Measurements from ENCODE around the gene PPP6C.
A peak's percentile ranks its signal among the peaks of the same experiment; 100 is the strongest.
"Not testable (repeated sequence)": the region's sequence is repeated elsewhere in the genome, so short reads cannot be mapped to it uniquely, and the experiment has no call there.

The PPP6C gene

GRCh38 chr9:125189361-125190289 lies at the start of gene PPP6C:
Gene PPP6C (minus strand): TSS chr9:125189803. CDS start chr9:125189718, 85 bp downstream.
- DNase-seq: peak; percentile 85

DNA sequence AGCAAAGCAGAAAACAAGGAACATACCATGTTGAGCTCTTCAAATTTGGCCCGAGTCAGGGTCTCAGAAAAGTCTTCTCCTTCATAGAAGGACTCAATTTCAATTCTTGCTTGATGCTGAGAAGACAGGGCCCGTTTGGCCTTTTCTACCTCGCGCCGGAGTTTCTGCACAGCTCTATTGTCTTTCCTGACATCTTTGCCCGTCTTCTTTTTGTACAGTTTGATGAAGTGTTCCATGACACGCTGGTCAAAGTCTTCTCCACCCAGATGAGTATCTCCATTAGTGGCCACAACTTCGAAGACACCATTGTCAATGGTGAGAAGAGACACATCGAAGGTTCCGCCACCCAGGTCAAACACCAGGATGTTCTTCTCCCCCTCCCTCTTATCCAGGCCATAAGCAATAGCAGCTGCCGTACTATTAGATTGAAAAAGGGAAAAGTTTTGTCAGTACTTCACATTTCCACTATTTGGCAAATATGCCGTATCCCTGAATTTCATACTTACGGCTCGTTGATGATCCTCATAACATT lies 49.4 kb upstream of the PPP6C start:
- no peak for DNase-seq

GRCh38 chr9:125238127-125238914 lies 48.7 kb upstream of the PPP6C start:
- DNase-seq: no peak

DNA sequence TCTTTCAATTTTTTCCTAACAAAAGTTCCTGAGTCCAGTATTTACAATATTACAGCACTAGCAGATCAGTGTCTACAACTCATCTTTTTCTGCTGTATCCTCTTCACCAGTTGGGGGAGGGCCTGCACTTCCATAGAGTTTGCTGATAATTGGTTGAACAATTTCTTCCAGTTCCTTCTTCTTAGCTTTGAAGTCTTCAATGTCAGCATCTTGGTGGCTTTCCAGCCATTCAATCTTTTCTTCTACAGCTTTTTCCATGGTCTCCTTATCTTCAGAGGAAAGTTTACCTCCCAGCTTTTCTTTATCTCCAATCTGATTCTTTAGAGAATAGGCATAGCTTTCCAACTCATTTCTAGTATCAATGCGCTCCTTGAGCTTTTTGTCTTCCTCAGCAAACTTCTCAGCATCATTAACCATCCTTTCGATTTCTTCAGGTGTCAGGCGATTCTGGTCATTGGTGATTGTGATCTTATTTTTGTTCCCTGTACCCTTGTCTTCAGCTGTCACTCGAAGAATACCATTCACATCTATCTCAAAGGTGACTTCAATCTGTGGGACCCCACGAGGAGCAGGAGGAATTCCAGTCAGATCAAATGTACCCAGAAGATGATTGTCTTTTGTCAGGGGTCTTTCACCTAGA lies 47.0 kb upstream of the PPP6C start:
- DNase-seq: not testable (repeated sequence)

DNA sequence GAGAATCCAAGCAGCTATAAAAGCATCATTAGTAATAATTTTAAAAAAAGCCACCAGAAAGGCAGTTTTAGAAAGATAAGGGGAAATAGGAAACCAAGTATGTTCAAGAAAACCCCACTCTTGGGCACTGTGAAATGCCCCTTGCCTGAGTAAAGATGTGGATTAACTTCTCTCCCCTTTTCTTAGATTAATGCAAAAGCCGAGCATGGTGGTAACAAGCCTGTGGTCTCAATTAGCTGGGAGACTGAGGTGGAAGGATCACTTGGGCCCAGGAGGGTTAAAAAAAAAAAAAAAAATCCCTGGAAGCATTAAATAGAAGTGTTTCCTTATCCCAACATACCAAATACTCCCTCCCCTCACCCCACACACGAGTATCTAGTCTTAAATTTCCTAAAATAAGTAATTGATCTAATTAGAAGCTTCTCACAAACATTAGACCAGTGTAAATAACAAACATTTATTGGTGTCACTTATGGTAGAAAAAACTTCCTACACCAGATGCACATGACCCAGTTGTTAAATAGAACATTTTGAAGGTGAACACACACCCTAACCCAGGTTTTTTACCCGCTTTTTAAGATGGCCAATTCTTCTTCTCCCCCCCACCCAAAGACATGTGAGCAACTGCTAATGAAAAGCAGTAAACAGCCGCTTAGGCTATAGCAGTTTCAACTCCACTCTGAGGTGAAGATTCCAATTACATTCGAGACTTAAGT lies 46.4 kb upstream of the PPP6C start:
- no peak for DNase-seq

DNA sequence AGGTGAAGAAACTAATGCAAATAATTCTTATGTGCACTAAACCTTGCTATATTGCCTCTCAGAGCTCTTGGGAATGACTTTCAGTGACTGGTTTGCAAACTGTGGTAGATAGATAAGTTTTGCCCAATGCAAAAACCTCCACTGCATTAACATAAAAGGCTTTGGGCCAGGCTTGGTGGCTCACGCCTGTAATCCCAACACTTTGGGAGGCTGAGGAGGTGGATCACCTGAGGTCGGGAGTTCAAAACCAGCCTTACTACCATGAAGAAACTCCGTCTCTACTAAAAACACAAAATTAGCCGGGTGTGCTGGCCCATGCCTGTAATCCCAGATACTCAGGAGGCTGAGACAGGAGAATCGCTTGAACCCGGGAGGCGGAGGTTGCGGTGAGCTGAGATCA lies 44.5 kb upstream of the PPP6C start:
- DNase-seq: not testable (repeated sequence)

GRCh38 chr9:125233678-125234077 lies 44.1 kb upstream of the PPP6C start:
- DNase-seq: no peak

GRCh38 chr9:125227761-125228160 lies 38.2 kb upstream of the PPP6C start:
- no peak for DNase-seq

- DNase-seq: not testable (repeated sequence)
Observed at GRCh38 chr9:125224858-125225257, 35.3 kb upstream of the PPP6C start.

DNA sequence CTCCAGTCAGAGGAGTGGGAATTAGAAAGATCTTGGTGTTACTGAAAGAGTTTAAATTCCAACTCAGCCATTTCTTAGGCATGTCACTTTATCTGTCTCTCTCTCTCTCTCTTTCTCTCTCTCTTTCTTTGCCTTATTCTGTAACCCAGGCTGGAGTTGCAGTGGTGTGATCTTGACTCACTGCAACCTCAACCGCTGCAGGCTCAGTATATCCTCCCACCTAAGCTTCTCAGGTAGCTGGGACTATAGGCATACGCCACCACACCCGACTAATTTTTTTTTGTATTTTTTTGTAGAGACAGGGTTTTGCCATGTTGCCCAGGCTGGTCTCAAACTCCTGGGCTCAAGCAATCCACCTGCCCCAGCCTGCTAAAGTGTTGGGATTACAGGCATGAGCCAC lies 29.0 kb upstream of the PPP6C start:
- DNase-seq: no peak

DNA sequence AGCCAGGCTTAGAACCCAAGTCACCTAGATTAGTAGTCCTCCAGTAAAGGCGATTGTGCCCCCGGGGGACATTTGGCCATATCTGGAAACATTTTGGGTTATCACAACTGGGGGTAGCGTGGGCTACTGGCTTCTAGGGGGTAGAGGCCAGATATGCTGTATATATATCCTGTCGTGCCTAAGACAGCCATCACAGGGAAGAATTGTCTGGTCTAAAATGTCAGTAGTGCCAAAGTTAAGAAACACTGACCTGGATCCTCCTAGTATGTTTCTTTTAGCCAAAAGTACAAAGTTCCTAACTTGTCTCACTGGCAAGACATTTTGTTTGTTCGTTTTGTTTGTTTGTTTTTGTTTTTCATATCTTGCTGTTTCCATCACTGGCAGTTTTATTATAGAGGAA lies 24.6 kb upstream of the PPP6C start:
- DNase-seq: no peak

- DNase-seq: no peak
Observed at GRCh38 chr9:125204477-125204876, 14.9 kb upstream of the PPP6C start.

DNA sequence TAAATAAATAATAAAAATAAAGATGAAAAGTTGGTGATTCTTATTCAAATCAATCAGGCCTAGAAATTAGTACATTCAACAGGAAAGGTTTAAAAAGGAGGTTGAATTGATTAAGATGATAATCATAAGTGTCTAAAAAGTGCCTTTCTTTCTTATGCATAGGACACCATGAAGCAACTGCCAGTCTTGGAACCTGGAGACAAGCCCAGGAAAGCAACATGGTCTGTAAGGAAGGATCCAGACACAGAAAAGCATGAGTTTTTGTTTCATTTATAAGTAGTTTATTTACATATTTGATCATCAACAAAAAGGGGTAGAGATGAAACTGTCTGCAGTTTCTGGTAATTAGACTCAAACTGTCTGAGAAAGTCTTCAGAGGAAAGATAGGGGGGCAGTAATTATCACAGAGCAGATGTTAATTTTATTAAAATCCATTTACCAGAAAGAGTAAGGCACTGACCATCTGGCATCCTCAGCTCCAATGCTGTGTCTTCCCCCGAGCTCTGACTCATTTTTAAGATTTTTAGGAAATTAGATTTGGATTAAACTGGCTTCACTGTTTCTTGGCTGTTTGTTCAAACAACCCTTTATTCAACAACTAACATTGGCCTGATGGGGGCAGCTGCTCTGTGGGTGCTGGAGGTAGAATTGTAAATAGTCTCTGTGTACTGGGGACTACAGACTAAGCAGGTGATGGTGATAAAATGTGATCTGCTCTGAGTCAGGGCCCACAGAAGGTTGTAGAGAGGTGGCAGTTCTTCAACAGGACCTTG lies 13.4 kb upstream of the PPP6C start:
- peak; percentile 84 for DNase-seq

DNA sequence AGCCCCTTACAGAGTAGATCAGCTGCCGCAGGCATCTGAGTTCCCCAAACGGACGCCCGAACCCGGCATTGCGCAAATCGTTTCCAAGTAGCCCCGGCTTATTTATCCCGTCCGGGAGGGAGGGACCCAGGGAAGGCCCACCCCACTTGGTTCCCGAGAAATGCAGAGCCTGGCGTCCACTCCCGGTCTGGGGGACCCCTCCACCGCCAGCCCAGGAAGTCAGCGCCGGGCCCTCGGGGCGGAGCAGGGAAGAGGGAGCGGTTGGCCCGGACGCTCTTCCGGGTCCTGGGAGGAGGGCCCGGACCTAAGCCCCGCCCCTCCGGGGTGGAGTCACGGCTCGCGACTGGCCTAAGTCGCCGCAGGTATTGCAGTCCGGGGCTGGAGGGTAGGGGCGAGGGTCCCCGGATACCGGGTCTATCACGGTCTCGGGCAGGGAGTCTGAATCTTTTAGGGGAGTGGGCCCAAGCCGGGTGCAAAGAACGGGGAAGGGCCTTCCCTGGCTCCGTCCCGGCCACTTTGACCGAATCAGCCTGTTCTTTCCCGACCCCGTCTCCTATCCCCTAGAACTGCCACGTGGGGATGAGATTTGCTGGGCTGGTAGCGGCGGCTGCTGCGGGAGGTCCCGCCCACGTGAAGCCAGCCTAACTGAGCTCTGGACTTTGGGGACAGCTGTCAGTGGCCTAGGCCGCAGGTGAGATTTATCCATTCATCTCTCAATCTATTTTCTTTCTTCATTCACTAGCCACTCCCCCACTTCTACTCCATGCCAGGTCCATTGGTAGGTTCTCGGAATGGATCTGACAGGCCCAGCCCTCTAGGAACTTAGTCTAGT lies 10.8 kb upstream of the PPP6C start, which contains the start of gene RABEPK:
Gene RABEPK, plus strand, starts transcription at position 327 of the 832 bp plus-strand sequence. CDS start 2,472 bp downstream, outside the sequence.
- peak; percentile 77 for DNase-seq

GRCh38 chr9:125195591-125195990 lies 6.0 kb upstream of the PPP6C start:
- DNase-seq: not testable (repeated sequence)

DNA sequence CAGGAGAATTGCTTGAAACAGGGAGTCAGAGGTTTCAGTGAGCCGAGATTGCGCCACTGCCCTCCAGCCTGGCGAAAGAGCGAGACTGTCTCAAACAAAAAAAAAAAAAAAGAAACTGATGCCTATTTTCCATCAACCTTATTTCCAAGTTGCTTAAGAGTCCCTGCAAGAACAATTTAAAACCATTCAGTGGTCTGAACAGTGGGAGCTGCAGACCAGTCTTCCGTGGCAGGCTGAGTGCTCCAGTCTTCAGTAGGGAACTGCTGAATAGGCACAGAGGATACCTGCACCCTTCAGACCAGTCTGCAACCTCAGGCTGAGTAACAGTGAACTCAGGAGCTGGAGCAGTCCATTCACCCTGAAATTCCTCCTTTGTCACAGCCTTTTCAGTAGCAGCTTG lies 4.9 kb upstream of the PPP6C start:
- not testable (repeated sequence) for DNase-seq

DNA sequence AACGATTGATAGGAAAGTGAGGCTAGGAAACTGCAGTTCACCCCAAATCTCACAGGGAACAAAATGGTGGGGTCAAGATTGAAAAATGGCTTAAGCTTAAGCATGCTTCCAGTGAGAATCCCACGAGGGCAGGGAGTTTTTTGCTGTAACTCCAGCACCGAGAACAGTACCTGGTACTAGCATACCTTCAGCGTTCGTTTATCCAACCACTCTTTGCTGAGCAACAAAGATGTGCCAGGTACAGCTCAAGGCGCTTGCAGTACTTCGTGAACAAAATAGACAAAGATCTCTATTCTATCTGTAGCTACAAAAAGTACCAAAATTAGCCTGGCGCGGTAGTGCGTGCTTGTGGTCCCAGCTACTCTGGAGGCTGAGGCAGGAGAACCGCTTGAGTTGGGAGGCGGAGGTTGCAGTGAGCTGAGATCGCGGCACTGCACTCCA lies 778 bp upstream of the PPP6C start:
- DNase-seq: no peak

DNA sequence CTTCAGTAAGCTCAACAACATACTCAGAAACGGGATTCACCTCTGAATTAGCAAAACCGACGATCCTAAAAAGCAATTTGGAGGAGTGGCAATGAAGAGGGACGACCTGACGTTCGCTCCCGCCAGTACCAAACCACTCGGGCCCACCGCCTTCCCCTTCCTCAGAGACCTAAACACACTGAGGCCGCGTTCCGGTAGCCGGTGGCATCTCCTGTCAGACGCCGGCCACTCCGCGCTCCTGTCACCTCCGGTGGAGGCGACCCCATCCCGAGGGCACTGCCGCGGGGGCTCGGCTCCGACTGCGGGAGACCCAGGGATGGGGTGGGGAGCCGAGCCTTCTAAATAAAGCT lies 617 bp downstream of the PPP6C start:
- no peak for DNase-seq

- DNase-seq: no peak
Observed at GRCh38 chr9:125183561-125183960, 6.0 kb downstream of the PPP6C start.

GRCh38 chr9:125183054-125183453 lies 6.5 kb downstream of the PPP6C start:
- DNase-seq: no peak

GRCh38 chr9:125181756-125182155 lies 7.8 kb downstream of the PPP6C start:
- DNase-seq: not testable (repeated sequence)

All from DMS 273 treated with DMSO at 0.1 percent for 48 hours (cell line).